Kidney epithelial cell (primary cell): Measurements from ENCODE around the gene C14orf180. TPM values are rescaled to one million over a fixed set of nuclear protein-coding genes. Genes with fewer than 3 reads are reported as not detected.

Source experiments
- DNase-seq: peaks from one replicate; pipeline ENCODE4 v3.0.0-alpha.2; 2010; ENCODE audit warnings: low read depth
- H3K27me3 ChIP-seq: 2 replicates; pipeline ENCODE4 v1.6.0; 2011; ENCODE audit warnings: low read length; ENCODE audit not compliant: control insufficient read depth, insufficient read depth
- H3K36me3 ChIP-seq: 2 replicates; pipeline ENCODE4 v1.5.1; 2011; ENCODE audit warnings: low read length; ENCODE audit not compliant: control insufficient read depth, insufficient read depth
- H3K4me3 ChIP-seq: 2 replicates; pipeline ENCODE4 v1.5.1; 2011; ENCODE audit warnings: low read depth, mild to moderate bottlenecking, control low read depth, low read length
- total RNA-seq: library from RNA; depleted of rRNA; stranded (reverse); fragments of >200 nt; gene quantifications from 2 replicates; pipeline ENCODE4 v1.2.3, GENCODE V29; 2015
- TF ChIP-seq, protein P1 (sequence below): IDR thresholded peaks from 2 replicates; pipeline ENCODE4 v1.5.1; 2011; ENCODE audit warnings: mild to moderate bottlenecking, moderate library complexity, low read length, control low read depth, inconsistent platforms; ENCODE audit not compliant: insufficient read depth, poor library complexity, severe bottlenecking

Gene C14orf180
- total RNA-seq, 1 donor from 2014 or later, result not detected

DNA sequence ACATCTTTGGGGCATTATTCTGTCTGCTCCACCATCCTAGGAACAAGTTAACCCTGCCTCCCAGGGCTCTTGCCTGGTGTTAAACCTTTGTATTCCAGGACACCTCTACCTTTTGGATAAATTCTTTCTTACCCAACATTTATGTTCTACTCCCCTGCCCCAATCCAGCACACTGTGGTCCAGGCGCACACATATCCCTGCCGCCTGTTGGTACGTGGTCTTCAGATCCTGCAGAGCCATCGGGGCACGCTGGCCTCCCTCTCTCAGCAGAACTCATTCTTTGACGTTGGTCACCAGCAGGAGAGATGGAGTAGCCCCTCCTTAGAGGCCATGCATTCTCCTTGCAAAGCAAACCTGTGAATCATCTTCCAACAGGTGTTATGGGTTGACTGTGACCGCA lies 30.1 kb downstream of the C14orf180 start:
- peaks cover 7% of the 10 kb centered on the region for H3K27me3 ChIP-seq

DNA sequence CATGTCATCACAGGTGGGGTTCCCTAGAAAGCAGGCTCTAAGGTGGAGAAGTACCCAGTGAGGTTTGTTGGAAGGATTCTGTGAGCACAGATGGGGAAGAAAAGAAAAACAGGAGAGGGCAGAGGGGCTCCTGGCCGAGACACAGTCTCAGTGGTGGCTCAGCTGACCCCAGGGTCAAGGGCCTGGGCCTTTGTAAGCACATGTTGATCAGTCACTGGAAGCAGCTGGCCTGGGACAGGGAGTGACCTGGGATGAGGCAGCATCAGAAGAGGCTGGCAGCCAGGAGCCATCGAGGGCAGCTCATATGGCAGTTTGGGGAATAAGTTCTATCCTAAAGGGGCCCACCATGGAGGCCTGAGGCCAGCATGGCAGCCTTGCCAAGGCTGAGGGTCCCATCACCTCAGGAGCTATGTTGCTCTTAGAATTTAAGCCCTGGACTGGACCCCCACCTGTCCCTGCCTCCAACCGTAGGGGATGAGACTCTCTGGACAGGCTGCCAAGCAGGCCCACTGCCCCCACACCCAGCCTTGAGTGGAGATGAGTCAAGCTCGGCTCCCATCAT lies 31.3 kb downstream of the C14orf180 start:
- Histone ChIP-seq H3K36me3 (no peaks in the 10 kb centered on the region), H3K27me3 (no peaks in the 10 kb centered on the region), H3K4me3 (no peak overlapping the region)
- DNase-seq, result no peak
- TF ChIP-seq, protein P1, sequence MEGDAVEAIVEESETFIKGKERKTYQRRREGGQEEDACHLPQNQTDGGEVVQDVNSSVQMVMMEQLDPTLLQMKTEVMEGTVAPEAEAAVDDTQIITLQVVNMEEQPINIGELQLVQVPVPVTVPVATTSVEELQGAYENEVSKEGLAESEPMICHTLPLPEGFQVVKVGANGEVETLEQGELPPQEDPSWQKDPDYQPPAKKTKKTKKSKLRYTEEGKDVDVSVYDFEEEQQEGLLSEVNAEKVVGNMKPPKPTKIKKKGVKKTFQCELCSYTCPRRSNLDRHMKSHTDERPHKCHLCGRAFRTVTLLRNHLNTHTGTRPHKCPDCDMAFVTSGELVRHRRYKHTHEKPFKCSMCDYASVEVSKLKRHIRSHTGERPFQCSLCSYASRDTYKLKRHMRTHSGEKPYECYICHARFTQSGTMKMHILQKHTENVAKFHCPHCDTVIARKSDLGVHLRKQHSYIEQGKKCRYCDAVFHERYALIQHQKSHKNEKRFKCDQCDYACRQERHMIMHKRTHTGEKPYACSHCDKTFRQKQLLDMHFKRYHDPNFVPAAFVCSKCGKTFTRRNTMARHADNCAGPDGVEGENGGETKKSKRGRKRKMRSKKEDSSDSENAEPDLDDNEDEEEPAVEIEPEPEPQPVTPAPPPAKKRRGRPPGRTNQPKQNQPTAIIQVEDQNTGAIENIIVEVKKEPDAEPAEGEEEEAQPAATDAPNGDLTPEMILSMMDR, result no peak

More for the DNA sequence above, 30.1 kb downstream of the C14orf180 start:
- DNase-seq, result no peak
- TF ChIP-seq, protein P1, result no peak
- H3K36me3 ChIP-seq, result no peaks in the 10 kb centered on the region
- H3K4me3 ChIP-seq, result no peak overlapping the region

DNA sequence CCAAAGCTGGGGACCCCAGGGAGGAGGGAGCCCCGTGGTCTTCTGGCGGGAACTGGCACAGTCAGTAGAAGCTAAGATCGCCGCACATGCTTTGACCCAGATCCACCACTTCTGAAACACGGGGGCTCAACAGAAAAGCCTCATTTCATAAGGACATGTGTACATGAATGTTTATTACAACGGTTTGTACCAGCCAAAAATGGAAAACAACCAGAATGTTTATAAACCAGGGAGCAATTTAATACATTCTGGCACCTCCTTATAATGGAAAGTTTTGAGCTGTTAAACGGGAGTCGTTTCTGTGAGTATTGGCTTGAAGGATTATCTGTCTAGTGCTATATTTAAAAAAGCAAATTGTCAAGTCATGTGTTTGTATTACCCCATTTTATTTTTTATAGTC lies 32.3 kb downstream of the C14orf180 start:
- H3K27me3 ChIP-seq, result peaks cover 3% of the 10 kb centered on the region
- TF ChIP-seq, protein P1, result no peak
- no peak overlapping the region for H3K4me3 ChIP-seq
- no peaks in the 10 kb centered on the region for H3K36me3 ChIP-seq
- DNase-seq, result no peak

DNA sequence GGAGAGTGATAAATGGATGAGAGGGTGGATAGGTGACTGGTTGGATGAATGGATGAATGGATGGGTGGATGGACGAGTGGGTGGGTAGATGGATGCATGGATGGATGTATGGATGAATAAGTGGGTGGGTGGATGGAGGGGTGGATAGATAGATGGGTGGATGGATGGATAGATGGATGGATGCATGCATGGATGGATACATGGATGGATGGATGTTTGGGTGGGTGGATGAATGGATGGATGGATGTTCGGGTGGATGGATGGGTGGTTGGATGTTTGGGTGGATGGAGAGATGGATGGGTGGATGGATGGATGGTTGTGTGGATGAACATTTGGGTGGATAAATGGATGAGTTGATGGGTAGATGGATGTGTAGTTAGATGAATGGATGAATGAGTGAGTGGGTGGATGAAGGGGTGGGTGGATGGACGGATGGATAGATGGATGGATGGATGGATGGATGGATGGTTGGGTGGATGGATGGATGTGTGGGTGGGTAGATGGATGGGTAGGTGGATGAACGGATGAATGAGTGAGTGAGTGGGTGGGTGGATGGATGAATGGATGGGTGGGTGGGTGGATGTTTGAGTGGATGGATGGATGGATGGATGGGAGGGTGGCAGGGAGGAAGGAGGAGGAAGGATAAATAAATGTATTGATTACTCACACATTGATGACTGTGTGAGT lies 34.7 kb downstream of the C14orf180 start:
- no peak overlapping the region for H3K4me3 ChIP-seq
- TF ChIP-seq, protein P1, result no peak
- no peaks in the 10 kb centered on the region for H3K36me3 ChIP-seq
- no peak for DNase-seq
- H3K27me3 ChIP-seq, result peaks cover 8% of the 10 kb centered on the region

DNA sequence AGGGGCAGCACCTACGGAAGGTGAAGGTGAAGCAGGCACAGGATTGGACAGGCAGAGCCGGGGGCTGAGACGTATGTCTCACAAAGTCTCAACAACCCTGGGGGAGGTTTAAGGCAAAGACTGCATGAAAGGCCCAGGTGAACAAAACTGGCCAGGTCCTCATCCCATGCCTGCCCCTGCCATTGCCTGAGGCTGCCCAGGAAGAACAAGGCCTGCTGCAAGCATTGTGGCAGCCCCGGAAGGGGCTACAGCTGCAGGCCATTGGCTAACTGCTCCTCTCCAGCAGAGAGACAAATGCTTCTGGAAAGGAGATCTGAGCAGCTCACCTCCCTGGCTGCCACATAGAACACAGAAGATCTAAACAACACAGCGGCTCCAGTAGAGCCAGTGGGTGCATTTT lies 45.4 kb downstream of the C14orf180 start:
- TF ChIP-seq, protein P1, result no peak
- H3K27me3 ChIP-seq, result no peaks in the 10 kb centered on the region

DNA sequence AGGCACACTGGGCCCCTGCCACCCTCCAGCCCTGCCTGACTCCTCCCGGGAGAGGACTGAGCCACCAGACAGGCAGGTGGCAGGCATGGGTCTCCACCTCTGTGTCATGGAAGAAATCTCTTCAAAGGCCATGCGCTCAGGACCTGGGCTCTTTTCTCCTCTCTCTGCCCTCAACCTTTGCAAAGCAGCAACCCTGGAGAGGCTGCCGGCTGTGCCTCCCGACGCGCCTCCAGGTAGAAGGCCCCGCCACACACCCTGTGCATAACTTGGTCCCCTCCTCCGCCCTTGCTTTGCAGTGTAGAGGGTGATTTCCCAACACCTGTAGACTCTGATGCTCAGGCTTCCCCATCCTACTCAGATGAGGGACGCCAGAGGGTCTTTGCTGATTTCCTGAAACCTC lies 53.2 kb downstream of the C14orf180 start:
- Histone ChIP-seq H3K4me3 (no peak overlapping the region), H3K36me3 (no peaks in the 10 kb centered on the region), H3K27me3 (peaks cover 7% of the 10 kb centered on the region)
- DNase-seq, result no peak
- TF ChIP-seq, protein P1, result no peak

More for the DNA sequence above, 45.4 kb downstream of the C14orf180 start:
- Histone ChIP-seq H3K36me3 (no peaks in the 10 kb centered on the region), H3K4me3 (no peak overlapping the region)
- DNase-seq, result no peak
